ENCODE results near the gene NPTX2. TPM values are rescaled to one million over a fixed set of nuclear protein-coding genes. Genes with fewer than 3 reads are reported as not detected.

The NPTX2 gene
- total RNA-seq, 1 experiment from 2014 or later = 138 TPM

- no peaks in the 10 kb centered on the region for H3K36me3 ChIP-seq
- H3K27ac ChIP-seq = no peak overlapping the region
- DNase-seq (ENCODE audit: low read depth in 1 of 2, low spot score in 2 of 2) = no peak
- no peaks in the 10 kb centered on the region for H3K9me3 ChIP-seq (replicated peaks)
- 0 out of 2 replicates have a peak, but pooled peaks cover 8% of the 10 kb centered on the region for H3K27me3 ChIP-seq (replicated peaks)
- no peaks in the 10 kb centered on the region for H3K4me1 ChIP-seq (replicated peaks)
- H3K4me3 ChIP-seq = no peak overlapping the region
Measured at GRCh38 chr7:98674461-98674860, 57.4 kb downstream of the NPTX2 start.

GRCh38 chr7:98674881-98675280 lies 57.8 kb downstream of the NPTX2 start:
- H3K4me3 ChIP-seq = no peak overlapping the region
- H3K36me3 ChIP-seq = no peaks in the 10 kb centered on the region
- no peak for DNase-seq (ENCODE audit: low read depth in 1 of 2, low spot score in 2 of 2)
- no peak overlapping the region for H3K27ac ChIP-seq
- H3K9me3 ChIP-seq (replicated peaks) = no peaks in the 10 kb centered on the region
- no peaks in the 10 kb centered on the region for H3K4me1 ChIP-seq (replicated peaks)
- 0 out of 2 replicates have a peak, but pooled peaks cover 8% of the 10 kb centered on the region for H3K27me3 ChIP-seq (replicated peaks)

DNA sequence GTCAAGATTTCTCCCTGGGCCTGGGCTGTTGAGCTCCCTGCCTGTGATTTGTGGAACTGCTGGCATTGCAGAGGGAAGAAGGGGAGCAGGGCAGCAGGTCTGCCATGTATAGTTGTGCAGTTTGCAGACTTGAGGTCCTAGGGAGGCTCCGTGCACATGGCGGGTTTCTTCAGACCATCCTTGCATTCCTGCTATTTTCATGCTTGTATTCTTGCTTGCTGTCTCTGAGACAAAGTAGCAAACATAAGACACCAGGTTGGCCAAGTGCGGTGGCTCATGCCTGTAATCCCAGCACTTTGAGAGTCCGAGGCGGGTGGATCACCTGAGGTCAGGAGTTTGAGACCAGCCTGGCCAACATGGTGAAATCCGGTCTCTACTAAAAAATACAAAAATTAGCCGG lies 61.1 kb downstream of the NPTX2 start:
- Histone ChIP-seq H3K36me3 (no peaks in the 10 kb centered on the region), H3K9me3 (replicated peaks) (no peaks in the 10 kb centered on the region), H3K27me3 (replicated peaks) (0 out of 2 replicates have a peak, but pooled peaks cover 8% of the 10 kb centered on the region), H3K4me1 (replicated peaks) (no peaks in the 10 kb centered on the region), H3K4me3 (no peak overlapping the region), H3K27ac (no peak overlapping the region)
- no peak for DNase-seq (ENCODE audit: low read depth in 1 of 2, low spot score in 2 of 2)

Other genes starting within 250 kb of the NPTX2 start
- gene BAIAP2L1, start 216.2 kb upstream of the NPTX2 start, total RNA-seq (2014; rRNA removed; shearing (Covaris generic)) = 15.9 and 16.9 TPM in 2 replicates